GM12878 (cell line): Measurements from ENCODE around the gene DTX1. TPM values are rescaled to one million over a fixed set of nuclear protein-coding genes. Genes with fewer than 3 reads are reported as not detected.

Experiments
- ATAC-seq: fragments of 200-7000 bp; cut with Tn5 transposase; 3 replicates; pipeline ENCODE4 v1.9.1; 2020; ENCODE audit warnings: mild to moderate bottlenecking, moderate library complexity
- BruUV-seq: library from RNA; stranded (reverse); fragments of 400-500 nt; replicated peaks from 2 replicates; lab custom pipeline; 2021; lab: Mats Ljungman, UMichigan
- CTCF ChIA-PET: fragments of 300-600 bp; sonication (Branson Sonifier 250); formaldehyde crosslinking; extraction: SDS; loops from one replicate; lab custom pipeline; 2021; ENCODE audit warnings: inconsistent platforms; lab: Yijun Ruan, JAX
- POLR2A ChIA-PET: fragments of 350-600 bp; formaldehyde crosslinking; extraction: SDS; loops from one replicate; lab custom pipeline; 2021; ENCODE audit warnings: inconsistent platforms; lab: Charles Lee
- RAD21 ChIA-PET: fragments of 300-600 bp; sonication (Branson Sonifier 250); formaldehyde crosslinking; loops from one replicate; lab custom pipeline; 2023; ENCODE audit warnings: antibody characterized with exemption; ENCODE audit not compliant: unreplicated experiment; lab: Charles Lee
- SMC1A ChIA-PET: fragments of 300-600 bp; sonication (Branson Sonifier 250); formaldehyde crosslinking; loops from one replicate; lab custom pipeline; 2023; ENCODE audit not compliant: unreplicated experiment, uncharacterized antibody; lab: Charles Lee
- DNase-seq: peaks from one replicate; pipeline ENCODE4 v3.0.0-alpha.2; 2011; ENCODE audit warnings: low read depth, low spot score
- FAIRE-seq: peaks from 3 replicates; lab custom pipeline; 2011; peaks lifted over from hg19 to GRCh38; lab: Jason Lieb, UNC
- H2AFZ ChIP-seq: 2 replicates; pipeline ENCODE4 v1.6.0; 2011; ENCODE audit warnings: low read depth, low read length, control low read depth; ENCODE audit not compliant: control insufficient read depth
- H3K27ac ChIP-seq: 2 replicates; pipeline ENCODE4 v1.5.1; 2011; ENCODE audit warnings: control low read depth; ENCODE audit not compliant: control insufficient read depth, insufficient read depth
- H3K27me3 ChIP-seq, 2 experiments: replicated peaks in 1 of 2; 2 replicates each; pipeline versions ENCODE4 v1.6.0 to v1.6.1; 2011; ENCODE audit warnings: low read length in 1 of 2; ENCODE audit not compliant: control insufficient read depth in 2 of 2, insufficient read depth in 2 of 2
- H3K36me3 ChIP-seq, 2 experiments: 2 replicates each; pipeline ENCODE4 v1.5.1; 2011; ENCODE audit warnings: low read length in 1 of 2; ENCODE audit not compliant: control insufficient read depth in 2 of 2, insufficient read depth in 2 of 2
- H3K4me1 ChIP-seq: 2 replicates; pipeline ENCODE4 v1.6.1; 2011; ENCODE audit warnings: mild to moderate bottlenecking, low read length, moderate library complexity, mixed read lengths; ENCODE audit not compliant: control insufficient read depth, insufficient read depth
- H3K4me2 ChIP-seq: 2 replicates; pipeline ENCODE4 v1.6.0; 2011; ENCODE audit warnings: control low read depth; ENCODE audit not compliant: control insufficient read depth, insufficient read depth
- H3K4me3 ChIP-seq: fragments of 200-600 bp; sonication (generic); 2 replicates; pipeline ENCODE4 v1.5.1; 2016
- H3K79me2 ChIP-seq: 2 replicates; pipeline ENCODE4 v1.6.0; 2011; ENCODE audit warnings: low read length; ENCODE audit not compliant: control insufficient read depth, insufficient read depth
- H3K9ac ChIP-seq: 2 replicates; pipeline ENCODE4 v1.8.0; 2011; ENCODE audit warnings: low read length, control low read depth, mixed read lengths; ENCODE audit not compliant: control insufficient read depth, insufficient read depth
- H3K9me3 ChIP-seq: replicated peaks from 3 replicates; pipeline ENCODE4 v1.5.1; 2011; ENCODE audit warnings: mild to moderate bottlenecking, low read length; ENCODE audit not compliant: control insufficient read depth, insufficient read depth
- H4K20me1 ChIP-seq: 2 replicates; pipeline ENCODE4 v1.6.0; 2011; ENCODE audit not compliant: control insufficient read depth, insufficient read depth
- CBFB ChIP-seq: IDR thresholded peaks from 2 replicates; pipeline ENCODE4 v1.6.1; 2016; ENCODE audit warnings: antibody characterized with exemption, low read depth
- GATAD2B ChIP-seq: fragments of 450-650 bp; conservative IDR thresholded peaks from 2 replicates; pipeline ENCODE4 v1.6.1; 2017; ENCODE audit warnings: low read depth, mild to moderate bottlenecking, moderate library complexity
- IKZF2 ChIP-seq, 2 experiments: fragments of 450-650 bp; IDR thresholded peaks; 2 replicates each; pipeline ENCODE4 v1.6.1; 2017; ENCODE audit warnings: mild to moderate bottlenecking in 2 of 2, moderate library complexity in 2 of 2
- MEF2B ChIP-seq: fragments of 450-650 bp; IDR thresholded peaks from 2 replicates; pipeline ENCODE4 v1.6.1; 2018; ENCODE audit warnings: mild to moderate bottlenecking, moderate library complexity; ENCODE audit not compliant: partially characterized antibody, poor library complexity, severe bottlenecking
- PML ChIP-seq: IDR thresholded peaks from 2 replicates; pipeline ENCODE4 v1.6.1; 2012; ENCODE audit warnings: low read length, inconsistent platforms
- POLR2AphosphoS2 ChIP-seq: IDR thresholded peaks from 2 replicates; pipeline ENCODE4 v1.6.1; 2011; ENCODE audit warnings: low read depth, mild to moderate bottlenecking, low read length, improper control_type of control experiment, moderate library complexity
- SPI1 ChIP-seq: IDR thresholded peaks from 2 replicates; pipeline ENCODE4 v1.6.1; 2011; ENCODE audit warnings: low read depth, mild to moderate bottlenecking, low read length, moderate library complexity, borderline replicate concordance; ENCODE audit not compliant: insufficient read depth
- SREBF2 ChIP-seq: IDR thresholded peaks from 2 replicates; pipeline ENCODE4 v1.6.1; 2012; ENCODE audit warnings: mild to moderate bottlenecking, low read length
- TCF12 ChIP-seq: IDR thresholded peaks from 2 replicates; pipeline ENCODE4 v1.6.1; 2011; ENCODE audit warnings: low read depth, mild to moderate bottlenecking, low read length
- WRNIP1 ChIP-seq: IDR thresholded peaks from 2 replicates; pipeline ENCODE4 v1.6.1; 2011; ENCODE audit warnings: low read depth, low read length, improper control_type of control experiment, borderline replicate concordance
- WGBS: methylation state at CpG from one replicate; pipeline ENCODE4 v1.1.6; 2016; ENCODE audit warnings: low lambda C conversion rate; ENCODE audit not compliant: insufficient replicate concordance, insufficient coverage; ENCODE audit errors: missing lambda C conversion rate; 5-methylcytosine and 5-hydroxymethylcytosine counted together
- in situ Hi-C: fragments of 300-500 bp; cut with MboI; formaldehyde crosslinking; loops from 9 replicates; pipeline ENCODE4 v1.14.3; 2018; ENCODE audit warnings: mixed read lengths
- intact Hi-C: fragments of 100-400 bp; cut with micrococcal nuclease; formaldehyde crosslinking; loops from one replicate; pipeline ENCODE4 v1.14.2; 2022; ENCODE audit not compliant: unreplicated experiment
- polyA plus RNA-seq, 11 experiments: library from polyadenylated mRNA; depleted of rRNA in 4 of 11; unstranded in 6 of 11; stranded (reverse) in 5 of 11; fragments of >200 nt; fragmentation: Nextera tagmentation in 4 of 11; fragmentation: Illumina TruSeq in 1 of 11; extraction: Ambion mirVana in 4 of 11; extraction: Trizol in 1 of 11; gene quantifications; 1 replicate in 1 of 11; 2 replicates in 10 of 11; pipeline versions ENCODE4 v1.2.1 to v1.2.3, GENCODE V29; 2011 to 2016; ENCODE audit warnings: inconsistent platforms in 2 of 11, missing spikeins in 2 of 11, low read depth in 1 of 11
- total RNA-seq, 4 experiments: library from RNA; depleted of rRNA in 3 of 4; stranded (reverse); fragments of >200 nt in 3 of 4; fragmentation: Illumina TruSeq in 1 of 4; extraction: Trizol in 1 of 4; gene quantifications; 2 replicates each; pipeline versions ENCODE4 v1.2.1 to v1.2.3, GENCODE V29; 2013 to 2021
- TF ChIP-seq, protein P1 (sequence below): fragments of 450-650 bp; IDR thresholded peaks from 2 replicates; pipeline ENCODE4 v1.6.1; 2016; ENCODE audit warnings: mild to moderate bottlenecking
- TF ChIP-seq, protein P2 (sequence below): IDR thresholded peaks from 2 replicates; pipeline ENCODE4 v1.6.1; 2012; ENCODE audit warnings: low read depth, low read length, improper control_type of control experiment

The DTX1 gene
- total and polyA plus RNA-seq, 10 of the 15 experiments (the other 5 are each of a cell fraction or from before 2014, with no cell fraction given), result 0.09 to 2.8 (median 0.66) TPM

- H3K27ac ChIP-seq, result peak overlapping the region; percentile 80
- POLR2A ChIA-PET, result interaction anchor here (0.7 to 3.9 kb wide), 6 partner anchors 12 to 32 kb away, joined by 3 to 41 read pairs (median 5); no protein-coding TSS in a partner anchor
Measured at GRCh38 chr12:113087193-113087592, 30.7 kb downstream of the DTX1 start.

More at GRCh38 chr12:113087193-113087592, 30.7 kb downstream of the DTX1 start:
- no peaks in the 10 kb centered on the region for H3K27me3 ChIP-seq
- ChIA-PET CTCF (interaction anchor here (0.9 to 1.6 kb wide), 7 partner anchors 11 to 85 kb away, joined by 3 to 10 read pairs (median 4); no protein-coding TSS in a partner anchor), SMC1A (interaction anchor here (0.8 to 16.1 kb wide), 5 partner anchors 12 to 31 kb away, joined by 3 to 416 read pairs (median 4); partner anchors contain the start of gene DTX1), RAD21 (interaction anchor here (0.8 to 1.2 kb wide), 8 partner anchors 11 to 122 kb away, joined by 3 to 8 read pairs (median 4); no protein-coding TSS in a partner anchor)
- H3K9ac ChIP-seq, result peak overlapping the region; percentile 63
- H3K9me3 ChIP-seq, result no peaks in the 10 kb centered on the region; the same call in 2 of the 3 replicates
- BruUV-seq, result no TSS peak
- peak overlapping the region; percentile 46 for H2AFZ ChIP-seq
- H4K20me1 ChIP-seq, result no peaks in the 10 kb centered on the region
- H3K4me1 ChIP-seq, result peaks cover 63% of the 10 kb centered on the region
- WGBS, result 36% methylated on average over 4 of the region's 5 CpGs
- peak overlapping the region; percentile 2; the same call in 1 of the 2 replicates for H3K4me3 ChIP-seq
- DNase-seq (no peak), ATAC-seq (peak; percentile 40), FAIRE-seq (no peak)
- intact Hi-C loops, result no loop called here
- no peaks in the 10 kb centered on the region for H3K36me3 ChIP-seq
- no peak for TF ChIP-seq CBFB
- 0 out of 2 replicates have a peak, but pooled peaks have one; percentile 34 for TF ChIP-seq GATAD2B
- TF ChIP-seq POLR2AphosphoS2, result 0 out of 2 replicates have a peak, but pooled peaks have one; percentile 1
- TF ChIP-seq, protein P1, sequence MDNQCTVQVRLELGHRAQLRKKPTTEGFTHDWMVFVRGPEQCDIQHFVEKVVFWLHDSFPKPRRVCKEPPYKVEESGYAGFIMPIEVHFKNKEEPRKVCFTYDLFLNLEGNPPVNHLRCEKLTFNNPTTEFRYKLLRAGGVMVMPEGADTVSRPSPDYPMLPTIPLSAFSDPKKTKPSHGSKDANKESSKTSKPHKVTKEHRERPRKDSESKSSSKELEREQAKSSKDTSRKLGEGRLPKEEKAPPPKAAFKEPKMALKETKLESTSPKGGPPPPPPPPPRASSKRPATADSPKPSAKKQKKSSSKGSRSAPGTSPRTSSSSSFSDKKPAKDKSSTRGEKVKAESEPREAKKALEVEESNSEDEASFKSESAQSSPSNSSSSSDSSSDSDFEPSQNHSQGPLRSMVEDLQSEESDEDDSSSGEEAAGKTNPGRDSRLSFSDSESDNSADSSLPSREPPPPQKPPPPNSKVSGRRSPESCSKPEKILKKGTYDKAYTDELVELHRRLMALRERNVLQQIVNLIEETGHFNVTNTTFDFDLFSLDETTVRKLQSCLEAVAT, result peak; percentile 17; the same call in 1 of the 2 replicates
- peak; percentile 67; the same call in 1 of the 2 replicates for TF ChIP-seq TCF12
- TF ChIP-seq SREBF2, result no peak
- peak; percentile 92 for TF ChIP-seq SPI1
- no peak for TF ChIP-seq WRNIP1
- peak in 1 of 2 experiments; percentile 4; a peak in 1 of 4 replicates for TF ChIP-seq IKZF2 (IDR thresholded peaks at IDR 0.05)
- TF ChIP-seq, protein P2, sequence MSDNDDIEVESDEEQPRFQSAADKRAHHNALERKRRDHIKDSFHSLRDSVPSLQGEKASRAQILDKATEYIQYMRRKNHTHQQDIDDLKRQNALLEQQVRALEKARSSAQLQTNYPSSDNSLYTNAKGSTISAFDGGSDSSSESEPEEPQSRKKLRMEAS, result peak; percentile 11; the same call in 1 of the 2 replicates
- peak; percentile 54 for TF ChIP-seq MEF2B
- TF ChIP-seq PML, result no peak
- peak overlapping the region; percentile 75 for H3K4me2 ChIP-seq
- H3K79me2 ChIP-seq, result no peaks in the 10 kb centered on the region
- in situ Hi-C loops, result no loop called here
